Activated CD8-positive, alpha-beta memory T cell treated with anti-CD3 and anti-CD28 coated beads for 36 hours (primary cell): ENCODE data around the gene RBMS3. TPM values are rescaled to one million over a fixed set of nuclear protein-coding genes. Genes with fewer than 3 reads are reported as not detected.
"Not testable (repeated sequence)": the region's sequence is repeated elsewhere in the genome, so short reads cannot be mapped to it uniquely, and the experiment has no call there.

Experiments
- CTCF ChIA-PET: fragments of 350-600 bp; sonication (Branson Sonifier 250); formaldehyde crosslinking; loops from one replicate; lab custom pipeline; 2021; ENCODE audit warnings: antibody characterized with exemption; lab: Charles Lee
- POLR2A ChIA-PET: fragments of 350-600 bp; sonication (Branson Sonifier 250); formaldehyde crosslinking; loops from one replicate; lab custom pipeline; 2021; ENCODE audit warnings: antibody characterized with exemption; lab: Charles Lee
- total RNA-seq, 2 experiments: library from RNA; stranded (reverse); gene quantifications; one replicate each; pipeline ENCODE4 v1.2.3, GENCODE V29; 2021

Gene RBMS3
- total RNA-seq, 2 experiments from 2014 or later, result 0.48 to 0.86 TPM

DNA sequence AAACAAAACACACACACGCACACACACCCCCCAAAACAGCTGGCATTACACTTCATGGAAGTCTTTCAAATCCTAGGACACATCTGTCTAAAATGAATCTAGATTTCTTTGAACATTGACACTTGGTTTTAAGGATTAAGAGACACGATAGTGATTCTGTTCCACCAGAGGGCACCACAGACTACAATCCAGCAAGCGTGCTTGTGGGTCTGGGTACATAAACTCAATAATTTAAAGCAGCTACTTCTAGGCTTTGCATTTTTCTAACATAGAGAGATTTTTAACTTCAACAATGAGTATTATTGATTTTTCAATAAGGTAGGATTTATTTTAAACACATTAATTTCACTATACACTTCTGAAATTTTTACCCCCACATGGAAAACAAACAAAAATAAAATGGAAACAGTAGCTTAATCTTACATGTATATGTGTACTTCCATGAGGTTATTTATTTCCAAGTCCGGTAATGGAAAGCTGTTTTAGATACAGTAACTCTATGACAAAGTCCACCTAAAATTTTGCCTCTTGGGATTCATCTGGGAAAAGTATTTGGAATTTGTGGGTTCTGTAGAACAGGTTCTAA lies 761.5 kb downstream of the RBMS3 start:
- POLR2A ChIA-PET, result no interaction called here

DNA sequence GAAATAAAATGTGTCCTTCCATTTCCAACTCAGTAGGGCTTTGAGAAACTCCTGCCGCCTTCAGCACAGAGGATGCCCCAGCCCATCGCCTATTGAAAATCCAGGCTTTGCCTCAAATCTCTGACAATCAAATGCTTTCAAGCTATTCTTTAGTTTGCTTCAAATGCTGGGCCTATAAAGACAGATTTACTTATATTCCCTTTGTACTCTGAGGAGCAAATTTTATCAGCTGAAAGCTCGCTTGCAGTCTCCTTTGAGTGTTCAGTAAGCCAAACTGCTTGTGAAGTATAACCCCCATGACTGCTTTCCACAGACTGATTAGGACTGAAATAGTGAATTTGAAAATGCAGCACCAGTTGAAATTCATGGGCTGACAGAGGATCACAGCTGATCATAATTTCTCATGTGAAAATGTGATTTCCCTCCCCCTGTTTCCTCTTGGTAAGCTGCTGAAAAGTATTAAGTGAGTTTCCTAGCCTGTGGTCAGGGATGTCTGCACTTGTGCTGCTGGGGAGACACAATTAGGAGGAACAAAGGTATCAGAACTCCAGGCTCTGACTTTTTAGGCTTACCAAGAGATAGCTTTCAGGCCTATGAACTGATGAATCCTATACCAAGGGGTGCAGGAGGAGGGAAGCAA lies 762.2 kb downstream of the RBMS3 start:
- POLR2A ChIA-PET, result no interaction called here
- CTCF ChIA-PET, result interaction anchor here (0.6 to 2.0 kb wide), 5 partner anchors 15 to 651 kb away, joined by 3 to 9 read pairs (median 3); no protein-coding TSS in a partner anchor

More for the DNA sequence above, 761.5 kb downstream of the RBMS3 start:
- CTCF ChIA-PET, result interaction anchor here (0.6 to 2.0 kb wide), 5 partner anchors 14 to 651 kb away, joined by 3 to 9 read pairs (median 3); no protein-coding TSS in a partner anchor

DNA sequence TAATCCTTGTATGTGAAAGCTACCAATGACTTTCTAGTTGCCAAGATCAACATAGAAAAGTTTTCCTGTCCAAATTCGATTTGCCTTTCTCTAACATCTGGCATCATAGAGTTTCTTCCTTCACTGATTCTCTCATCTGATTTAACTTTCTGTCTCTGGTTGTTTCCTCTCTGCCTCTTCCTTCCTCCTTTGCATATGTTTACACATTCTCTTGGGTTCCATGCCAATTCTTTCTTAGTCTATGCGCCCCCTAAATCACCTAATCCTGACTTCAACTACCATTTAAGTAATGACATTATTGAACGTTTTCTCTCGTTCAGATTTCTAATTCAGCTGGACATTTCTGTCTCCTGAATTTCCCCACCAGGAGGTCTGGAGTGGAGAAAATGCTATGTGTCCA lies 763.6 kb downstream of the RBMS3 start:
- ChIA-PET CTCF (no interaction called here), POLR2A (no interaction called here)

DNA sequence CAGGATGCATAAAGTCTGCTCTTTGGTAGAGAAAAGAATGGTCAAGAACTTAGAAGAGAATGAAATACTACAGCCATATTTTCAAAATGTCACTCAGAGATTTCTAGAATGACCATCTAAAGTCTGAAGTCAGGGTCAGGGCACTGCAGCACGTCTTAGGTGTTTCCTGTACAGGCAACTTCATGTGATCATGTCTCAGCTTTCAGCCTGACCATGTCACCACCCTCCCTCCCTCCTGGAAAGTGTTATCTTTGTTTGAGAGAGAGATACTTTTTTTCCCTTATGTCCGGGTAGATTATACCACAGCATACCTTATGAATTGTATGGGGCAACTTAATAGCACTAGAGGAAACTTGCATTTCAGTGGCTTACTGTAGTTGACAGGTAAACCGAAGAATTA lies 767.6 kb downstream of the RBMS3 start:
- POLR2A ChIA-PET, result no interaction called here
- CTCF ChIA-PET, result no interaction called here

DNA sequence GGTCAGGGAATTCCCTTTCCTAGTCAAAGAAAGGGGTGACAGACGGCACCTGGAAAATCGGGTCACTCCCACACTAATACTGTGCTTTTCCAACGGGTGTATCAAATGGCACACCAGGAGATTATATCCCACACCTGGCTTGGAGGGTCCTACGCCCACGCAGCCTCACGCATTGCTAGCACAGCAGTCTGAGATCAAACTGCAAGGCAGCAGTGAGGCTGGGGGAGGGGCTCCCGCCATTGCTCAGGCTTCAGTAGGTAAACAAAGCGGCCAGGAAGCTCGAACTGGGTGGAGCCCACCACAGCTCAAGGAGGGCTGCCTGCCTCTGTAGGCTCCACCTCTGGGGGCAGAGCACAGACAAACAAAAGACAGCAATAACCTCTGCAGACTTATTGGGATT lies 769.2 kb downstream of the RBMS3 start:
- POLR2A ChIA-PET, CTCF ChIA-PET: not testable (repeated sequence)

DNA sequence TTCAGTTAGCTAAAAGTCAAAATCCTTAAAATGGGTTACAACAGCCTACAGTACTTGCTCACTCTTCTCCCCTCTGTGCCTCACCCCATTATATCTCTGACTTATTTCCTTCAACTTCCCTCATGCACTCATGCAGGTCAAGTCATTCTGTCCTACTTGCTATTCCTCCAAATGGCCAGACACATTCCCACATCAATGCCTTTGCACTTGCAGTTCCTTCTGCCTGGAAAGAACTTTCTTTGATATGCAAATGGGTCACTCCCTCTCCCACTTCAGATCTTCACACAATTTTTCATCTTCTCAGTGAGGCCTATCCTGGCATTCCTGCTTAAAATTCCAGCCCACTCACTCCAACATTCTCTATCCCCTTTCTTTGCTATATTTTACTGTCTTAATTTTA lies 778.4 kb downstream of the RBMS3 start:
- ChIA-PET POLR2A (no interaction called here), CTCF (no interaction called here)
